HG03103 (cell line): ENCODE data around the gene HIP1.
A peak's percentile ranks its signal among the peaks of the same experiment; 100 is the strongest.
"Not testable (repeated sequence)": the region's sequence is repeated elsewhere in the genome, so short reads cannot be mapped to it uniquely, and the experiment has no call there.

ENCODE experiments used
- ATAC-seq: cut with Tn5 transposase; IDR thresholded peaks from one replicate; pipeline ENCODE4 v1.9.1; 2021; ENCODE audit warnings: low read depth; ENCODE audit not compliant: unreplicated experiment

Gene HIP1

GRCh38 chr7:75546237-75547015, 192.3 kb downstream of the HIP1 start:
- no peak for ATAC-seq

DNA sequence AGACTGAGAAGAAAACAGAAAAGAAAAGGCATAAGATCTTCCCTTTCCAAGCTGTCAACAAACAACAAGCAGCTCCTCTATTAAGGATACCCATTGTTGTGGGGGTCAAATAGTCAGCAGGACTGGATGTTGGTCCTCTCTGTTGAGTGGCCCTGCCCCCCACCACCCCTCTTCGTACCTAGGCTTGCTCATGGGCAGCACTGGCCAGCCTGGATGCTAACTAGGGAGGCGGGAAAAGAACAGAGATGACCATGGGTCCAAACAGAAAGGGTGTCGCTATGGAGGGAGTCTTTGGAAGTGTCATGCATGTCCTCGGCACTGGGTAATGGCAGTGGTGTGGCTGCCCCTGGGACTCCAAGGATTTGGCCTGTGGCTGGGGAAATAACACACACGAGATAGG, 201.0 kb downstream of the HIP1 start:
- ATAC-seq, result no peak

DNA sequence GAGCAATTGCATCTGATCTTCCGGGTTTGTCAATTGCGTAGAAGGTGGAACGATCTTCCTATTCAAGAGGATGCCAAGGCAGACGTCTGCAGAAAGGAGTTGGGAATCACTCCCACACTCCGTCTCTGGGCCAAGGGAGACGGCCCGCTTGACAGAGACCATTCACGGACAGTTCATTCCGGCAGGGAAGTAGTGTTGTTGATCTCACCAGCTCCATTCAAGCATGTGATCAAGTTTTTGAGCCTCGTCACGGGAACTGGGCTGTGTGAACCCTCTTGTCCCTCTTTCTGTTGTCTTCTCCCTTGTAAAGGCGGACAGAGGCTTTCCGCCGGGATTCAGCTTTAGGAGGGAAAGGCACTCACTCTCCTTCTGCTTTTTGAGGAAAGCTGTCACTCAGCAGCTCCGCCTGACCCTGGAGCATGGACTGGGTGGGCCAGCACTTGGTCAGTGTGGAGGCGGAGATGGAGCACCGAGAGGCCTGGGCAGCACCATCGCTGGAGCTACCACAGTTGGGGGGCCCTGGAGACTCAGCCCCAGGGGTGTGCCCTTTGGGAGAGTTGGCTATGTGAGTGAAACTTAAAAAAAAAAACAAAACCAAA, 201.7 kb downstream of the HIP1 start:
- ATAC-seq, result no peak

- ATAC-seq, result no peak
These were observed 202.2 kb downstream of the HIP1 start for GRCh38 chr7:75536491-75536890.

- ATAC-seq, result peak; percentile 81
These were observed 203.9 kb downstream of the HIP1 start for GRCh38 chr7:75534727-75535307.

DNA sequence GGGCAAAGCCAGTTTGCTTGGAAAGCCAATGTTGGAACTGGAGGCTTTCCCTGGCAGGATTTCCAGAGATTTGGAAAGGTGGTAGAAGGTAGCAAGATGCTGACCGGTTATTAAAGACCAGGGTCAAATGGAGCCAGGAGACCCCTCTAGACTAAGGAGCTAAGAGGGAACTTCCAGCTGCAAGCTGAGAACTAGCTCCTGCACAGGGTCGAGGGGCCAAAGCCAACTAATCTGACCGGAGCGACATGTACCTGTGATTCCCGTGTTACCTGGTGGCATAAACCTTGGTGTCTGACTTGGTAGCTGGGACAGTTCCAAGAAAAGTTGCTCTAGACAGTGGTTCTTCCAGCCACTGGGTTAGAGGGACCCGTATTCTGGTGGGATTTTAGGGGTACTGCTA, 204.8 kb downstream of the HIP1 start:
- ATAC-seq, result no peak

- no peak for ATAC-seq
These were observed 206.1 kb downstream of the HIP1 start for GRCh38 chr7:75532639-75533038.

DNA sequence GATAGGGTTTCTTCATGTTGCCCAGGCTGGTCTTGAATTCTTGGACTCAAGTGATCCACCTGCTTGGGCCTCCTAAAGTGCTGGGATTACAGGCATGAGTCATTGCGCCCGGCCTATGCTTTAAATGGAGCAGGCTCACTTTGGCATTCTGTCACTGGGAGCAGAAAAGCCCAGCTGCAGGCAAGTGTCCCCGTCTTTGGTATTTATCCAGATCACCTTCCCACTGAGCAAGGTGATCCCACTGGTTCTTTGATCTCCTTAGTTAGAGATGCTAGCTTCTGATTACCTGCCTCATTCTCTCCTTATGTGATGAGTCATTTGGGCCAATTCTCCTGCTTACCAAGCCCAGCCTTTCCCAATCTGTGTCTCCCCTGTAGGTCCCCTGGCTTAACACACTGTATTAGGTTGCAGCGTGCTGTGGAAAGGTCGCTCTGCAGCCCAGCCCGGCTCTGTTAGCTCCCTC, 207.4 kb downstream of the HIP1 start:
- no peak for ATAC-seq

DNA sequence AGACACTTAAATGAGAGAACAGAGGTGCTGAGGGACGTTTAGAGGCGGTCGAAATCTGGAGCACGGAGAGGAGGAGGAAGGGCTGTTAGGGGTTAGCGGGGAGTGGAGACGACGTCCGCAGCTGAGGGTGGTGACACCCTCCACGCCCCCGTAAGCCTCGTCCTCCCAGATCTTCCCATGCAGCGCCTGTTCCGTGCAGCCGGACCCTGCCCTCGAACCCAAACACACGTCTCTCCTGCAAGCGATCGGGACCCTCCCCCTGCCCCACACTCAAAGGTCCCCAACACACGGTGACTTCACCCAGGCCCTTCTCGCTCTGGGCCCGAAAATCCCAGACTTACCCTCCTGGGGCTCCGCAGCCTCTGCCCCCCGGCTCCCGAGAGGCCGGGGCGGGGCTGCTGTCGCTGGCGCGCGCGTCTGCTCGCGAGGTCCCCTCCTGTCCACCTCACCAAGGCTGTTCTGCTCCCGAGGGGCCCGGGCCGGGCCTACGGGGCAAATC, 211.5 kb downstream of the HIP1 start:
- ATAC-seq, result not testable (repeated sequence)

GRCh38 chr7:75521727-75522126, 217.0 kb downstream of the HIP1 start:
- not testable (repeated sequence) for ATAC-seq

DNA sequence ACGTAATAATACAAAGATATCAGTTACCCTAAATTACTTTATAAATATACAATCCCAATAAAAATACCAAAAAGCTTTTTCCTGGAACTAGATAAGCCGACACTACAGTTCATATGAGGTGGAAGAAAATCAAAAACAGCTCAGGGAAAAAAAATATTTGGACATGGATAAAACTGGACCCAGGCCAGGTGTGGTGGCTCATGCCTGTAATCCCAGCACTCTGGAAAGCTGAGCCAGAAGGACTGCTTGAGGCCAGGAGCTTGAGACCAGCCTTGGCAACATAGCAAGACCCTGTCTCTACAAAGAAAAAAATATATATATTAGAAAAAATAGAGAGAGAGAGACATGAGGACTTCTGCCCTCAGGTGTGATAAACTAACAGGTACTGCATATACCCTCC, 219.9 kb downstream of the HIP1 start:
- not testable (repeated sequence) for ATAC-seq

DNA sequence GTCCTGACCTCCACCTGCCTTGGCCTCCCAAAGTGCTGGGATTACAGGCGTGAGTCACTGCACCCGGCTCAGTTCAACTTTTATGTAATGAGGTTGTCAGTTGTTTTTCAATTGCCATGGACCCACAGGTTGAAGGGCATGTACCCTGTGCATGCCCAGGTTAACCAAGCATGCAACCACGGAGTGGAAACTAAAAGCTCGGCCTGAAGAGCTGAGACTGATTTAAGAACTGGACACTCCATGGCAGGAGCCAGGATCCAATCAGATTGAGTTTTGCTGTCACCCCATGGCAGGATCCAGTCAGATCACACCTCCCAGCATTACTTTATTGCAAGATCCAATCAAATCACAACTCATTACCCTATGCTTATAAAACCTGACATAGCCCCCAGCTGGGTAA, 229.7 kb downstream of the HIP1 start:
- not testable (repeated sequence) for ATAC-seq

DNA sequence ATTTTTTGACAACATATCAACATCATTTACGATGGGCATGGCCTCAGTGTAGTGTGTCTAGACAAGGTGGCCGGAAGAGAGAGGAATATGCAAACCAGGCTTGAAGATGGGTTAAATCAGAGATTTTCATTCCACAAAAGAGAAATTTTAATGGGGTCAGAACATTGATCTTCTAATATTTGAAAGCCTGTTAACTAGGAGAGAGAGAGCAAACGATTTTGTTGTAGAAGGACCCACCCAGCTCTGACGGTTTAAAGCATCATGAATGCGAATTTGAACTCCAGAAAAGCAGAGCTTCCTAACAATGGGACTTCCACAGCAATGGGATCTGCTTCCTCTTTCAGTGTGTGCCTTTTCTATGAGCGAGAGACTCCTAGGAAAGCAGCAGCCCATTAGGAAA, 246.7 kb downstream of the HIP1 start, which contains the start of gene SPDYE5:
SPDYE5 (plus strand) TSS at position 301 of the 400 bp plus-strand sequence. CDS start 1,728 bp downstream, outside the sequence.
- ATAC-seq, result not testable (repeated sequence)

- peak; percentile 88 for ATAC-seq
These were observed 252.6 kb downstream of the HIP1 start, which contains the start of gene POM121C for GRCh38 chr7:75485979-75486643. Gene POM121C, minus strand, starts transcription at chr7:75486299. Its CDS starts 44,803 bp downstream, at chr7:75441496.

GRCh38 chr7:75485355-75485978, 253.3 kb downstream of the HIP1 start:
- ATAC-seq, result not testable (repeated sequence)
